GM12878 (cell line): ENCODE measurements around the gene CNTN2.

Source experiments
- NFYB ChIP-seq: IDR thresholded peaks from 2 replicates; pipeline ENCODE4 v1.6.1; 2011; ENCODE audit warnings: low read depth, mild to moderate bottlenecking, low read length, improper control_type of control experiment, moderate library complexity; ENCODE audit not compliant: insufficient read depth
- TF ChIP-seq, protein P1 (sequence below), 3 experiments: IDR thresholded peaks in 2 of 3; conservative IDR thresholded peaks in 1 of 3; 2 replicates each; pipeline ENCODE4 v1.5.1; 2011; ENCODE audit warnings: low read depth in 3 of 3, low read length in 3 of 3, mild to moderate bottlenecking in 3 of 3, control low read depth in 2 of 3, moderate library complexity in 2 of 3, inconsistent platforms in 1 of 3, mixed read lengths in 1 of 3; ENCODE audit not compliant: control insufficient read depth in 2 of 3, insufficient read depth in 1 of 3; ENCODE audit errors: extremely low read depth in 1 of 3

- TF ChIP-seq, protein P1, sequence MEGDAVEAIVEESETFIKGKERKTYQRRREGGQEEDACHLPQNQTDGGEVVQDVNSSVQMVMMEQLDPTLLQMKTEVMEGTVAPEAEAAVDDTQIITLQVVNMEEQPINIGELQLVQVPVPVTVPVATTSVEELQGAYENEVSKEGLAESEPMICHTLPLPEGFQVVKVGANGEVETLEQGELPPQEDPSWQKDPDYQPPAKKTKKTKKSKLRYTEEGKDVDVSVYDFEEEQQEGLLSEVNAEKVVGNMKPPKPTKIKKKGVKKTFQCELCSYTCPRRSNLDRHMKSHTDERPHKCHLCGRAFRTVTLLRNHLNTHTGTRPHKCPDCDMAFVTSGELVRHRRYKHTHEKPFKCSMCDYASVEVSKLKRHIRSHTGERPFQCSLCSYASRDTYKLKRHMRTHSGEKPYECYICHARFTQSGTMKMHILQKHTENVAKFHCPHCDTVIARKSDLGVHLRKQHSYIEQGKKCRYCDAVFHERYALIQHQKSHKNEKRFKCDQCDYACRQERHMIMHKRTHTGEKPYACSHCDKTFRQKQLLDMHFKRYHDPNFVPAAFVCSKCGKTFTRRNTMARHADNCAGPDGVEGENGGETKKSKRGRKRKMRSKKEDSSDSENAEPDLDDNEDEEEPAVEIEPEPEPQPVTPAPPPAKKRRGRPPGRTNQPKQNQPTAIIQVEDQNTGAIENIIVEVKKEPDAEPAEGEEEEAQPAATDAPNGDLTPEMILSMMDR (IDR thresholded peaks at IDR 0.05 in 2 of 3, conservative IDR thresholded peaks at IDR 0.05 in 1 of 3; ENCODE audit: control insufficient read depth in 2 of 3, extremely low read depth in 1 of 3, insufficient read depth in 1 of 3, low read depth in 3 of 3, low read length in 3 of 3) = no peak
- TF ChIP-seq NFYB = no peak
These were observed 4.8 kb upstream of the CNTN2 start for GRCh38 chr1:205038132-205038786.
